ENCODE data around the gene ZDHHC8.

- TF ChIP-seq EZH2 (IDR thresholded peaks at IDR 0.05) (no peak), POLR2AphosphoS5 (IDR thresholded peaks at IDR 0.05; ENCODE audit: borderline replicate concordance, low read depth, low read length) (no peak; the same call in 1 of the 2 replicates)
These were observed 6.1 kb upstream of the ZDHHC8 start for GRCh38 chr22:20125201-20126174.

All from SK-N-MC (cell line).